HG02884 (cell line): Measurements from ENCODE around the gene ZBTB48.
A peak's percentile ranks its signal among the peaks of the same experiment; 100 is the strongest.

ENCODE experiments used
- ATAC-seq: cut with Tn5 transposase; IDR thresholded peaks from one replicate; pipeline ENCODE4 v1.9.1; 2021; ENCODE audit warnings: mild to moderate bottlenecking, moderate library complexity; ENCODE audit not compliant: unreplicated experiment

Gene ZBTB48

GRCh38 chr1:6572653-6573383, 7.0 kb upstream of the ZBTB48 start:
- ATAC-seq: no peak

- ATAC-seq: no peak
Measured at GRCh38 chr1:6574025-6574620, 5.7 kb upstream of the ZBTB48 start.

GRCh38 chr1:6574818-6575217, 5.0 kb upstream of the ZBTB48 start:
- no peak for ATAC-seq

- ATAC-seq: no peak
Measured at GRCh38 chr1:6577831-6578525, 1.8 kb upstream of the ZBTB48 start.

- ATAC-seq: no peak
Measured at GRCh38 chr1:6578624-6579373, 995 bp upstream of the ZBTB48 start.

GRCh38 chr1:6580119-6580592, 362 bp downstream of the ZBTB48 start:
- peak; percentile 14 for ATAC-seq

- ATAC-seq: no peak
Measured at GRCh38 chr1:6580593-6581409, 1.0 kb downstream of the ZBTB48 start.

GRCh38 chr1:6581561-6582305, 1.9 kb downstream of the ZBTB48 start:
- no peak for ATAC-seq

GRCh38 chr1:6582370-6582769, 2.6 kb downstream of the ZBTB48 start:
- ATAC-seq: no peak

- ATAC-seq: no peak
Measured at GRCh38 chr1:6584126-6585080, 4.6 kb downstream of the ZBTB48 start.

GRCh38 chr1:6585081-6585722, 5.4 kb downstream of the ZBTB48 start:
- no peak for ATAC-seq

GRCh38 chr1:6585841-6586240, 6.0 kb downstream of the ZBTB48 start:
- no peak for ATAC-seq

- no peak for ATAC-seq
Measured at GRCh38 chr1:6586404-6586816, 6.6 kb downstream of the ZBTB48 start.

- ATAC-seq: no peak
Measured at GRCh38 chr1:6587261-6588005, 7.6 kb downstream of the ZBTB48 start.

GRCh38 chr1:6588128-6588892, 8.5 kb downstream of the ZBTB48 start:
- no peak for ATAC-seq

- no peak for ATAC-seq
Measured at GRCh38 chr1:6588893-6589520, 9.2 kb downstream of the ZBTB48 start.
